Suppressor macrophage treated with lipopolysaccharide for 1 hour (primary cell): ENCODE measurements around the gene SYT1.
"Not testable (repeated sequence)": the region's sequence is repeated elsewhere in the genome, so short reads cannot be mapped to it uniquely, and the experiment has no call there.

Experiments
- DNase-seq, 3 donors: peaks; one replicate each; pipeline ENCODE4 v3.0.0-alpha.2; 2020 to 2022

SYT1 gene

GRCh38 chr12:79156846-79157463 is 292.4 kb downstream of the SYT1 start:
- DNase-seq = no peak

- DNase-seq = no peak
Observed at GRCh38 chr12:79161249-79161934, 296.8 kb downstream of the SYT1 start.

- no peak for DNase-seq
Observed at GRCh38 chr12:79162147-79162772, 297.7 kb downstream of the SYT1 start.

- DNase-seq = no peak
Observed at GRCh38 chr12:79162948-79163347, 298.4 kb downstream of the SYT1 start.

GRCh38 chr12:79164890-79165289 is 300.3 kb downstream of the SYT1 start:
- no peak for DNase-seq

GRCh38 chr12:79168687-79169086 is 304.1 kb downstream of the SYT1 start:
- no peak for DNase-seq

- peak; percentile 28 to 46 (median 28) for DNase-seq
Observed at GRCh38 chr12:79174626-79175025, 310.1 kb downstream of the SYT1 start.

GRCh38 chr12:79183003-79183402 is 318.4 kb downstream of the SYT1 start:
- DNase-seq = no peak

GRCh38 chr12:79183926-79184325 is 319.4 kb downstream of the SYT1 start:
- DNase-seq = peak in 2 of 3 donors; percentile 22 to 39

- no peak for DNase-seq
Observed at GRCh38 chr12:79186506-79186905, 321.9 kb downstream of the SYT1 start.

GRCh38 chr12:79187032-79187431 is 322.5 kb downstream of the SYT1 start:
- no peak for DNase-seq

- DNase-seq = no peak
Observed at GRCh38 chr12:79191391-79191790, 326.8 kb downstream of the SYT1 start.

GRCh38 chr12:79194595-79194994 is 330.0 kb downstream of the SYT1 start:
- DNase-seq = no peak

GRCh38 chr12:79199166-79199565 is 334.6 kb downstream of the SYT1 start:
- DNase-seq = no peak

- DNase-seq = no peak
Observed at GRCh38 chr12:79200176-79200575, 335.6 kb downstream of the SYT1 start.

- no peak for DNase-seq
Observed at GRCh38 chr12:79203058-79203647, 338.6 kb downstream of the SYT1 start.

GRCh38 chr12:79206871-79207270 is 342.3 kb downstream of the SYT1 start:
- DNase-seq = no peak

- not testable (repeated sequence) for DNase-seq
Observed at GRCh38 chr12:79210403-79210802, 345.8 kb downstream of the SYT1 start.

GRCh38 chr12:79217306-79217705 is 352.7 kb downstream of the SYT1 start:
- DNase-seq = no peak

- no peak for DNase-seq
Observed at GRCh38 chr12:79223210-79223609, 358.6 kb downstream of the SYT1 start.

- DNase-seq = no peak
Observed at GRCh38 chr12:79223761-79224160, 359.2 kb downstream of the SYT1 start.

- DNase-seq = peak in 1 of 3 donors; percentile 2
Observed at GRCh38 chr12:79227091-79227490, 362.5 kb downstream of the SYT1 start.

- DNase-seq = no peak
Observed at GRCh38 chr12:79227646-79228045, 363.1 kb downstream of the SYT1 start.

GRCh38 chr12:79233341-79233781 is 368.8 kb downstream of the SYT1 start:
- DNase-seq = no peak
